Coronary artery (tissue), 2 donors: ENCODE results near the gene ATAD3C.
"Not testable (repeated sequence)": the region's sequence is repeated elsewhere in the genome, so short reads cannot be mapped to it uniquely, and the experiment has no call there.

Experiments
- DNase-seq: peaks from one replicate; pipeline ENCODE4 v3.0.0-alpha.2; 2017; ENCODE audit warnings: low spot score
- H3K27ac ChIP-seq, 2 donors: fragments of 200-600 bp; sonication (generic); one replicate each; pipeline ENCODE4 v1.5.1; 2016 to 2019
- H3K4me3 ChIP-seq: fragments of 200-600 bp; sonication (generic); 2 replicates; pipeline ENCODE4 v1.5.1; 2016; ENCODE audit warnings: mild to moderate bottlenecking, moderate library complexity
- TF ChIP-seq, protein P1 (sequence below): fragments of 200-600 bp; sonication (generic); IDR thresholded peaks from one replicate; pipeline ENCODE4 v1.5.1; 2019; ENCODE audit warnings: antibody characterized with exemption

Gene ATAD3C

DNA sequence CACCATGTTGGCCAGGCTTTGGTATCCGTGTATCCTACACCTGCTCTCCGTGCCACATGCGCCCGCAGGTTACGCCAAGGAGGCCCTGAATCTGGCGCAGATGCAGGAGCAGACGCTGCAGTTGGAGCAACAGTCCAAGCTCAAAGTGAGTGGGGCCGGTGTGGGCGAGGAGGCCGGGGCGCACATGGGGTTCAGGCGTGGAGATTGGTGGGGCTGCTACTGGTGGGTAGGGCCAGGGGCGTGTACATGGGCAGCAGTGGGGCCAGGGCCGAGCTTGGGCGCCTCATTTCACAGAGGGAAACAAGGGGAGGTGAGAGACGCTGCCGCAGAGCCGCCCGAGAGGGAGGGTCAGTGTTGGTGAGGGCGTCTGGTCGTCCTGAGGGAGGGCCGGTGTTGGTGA lies 27.7 kb downstream of the ATAD3C start:
- no peak overlapping the region for H3K4me3 ChIP-seq
- TF ChIP-seq, protein P1, sequence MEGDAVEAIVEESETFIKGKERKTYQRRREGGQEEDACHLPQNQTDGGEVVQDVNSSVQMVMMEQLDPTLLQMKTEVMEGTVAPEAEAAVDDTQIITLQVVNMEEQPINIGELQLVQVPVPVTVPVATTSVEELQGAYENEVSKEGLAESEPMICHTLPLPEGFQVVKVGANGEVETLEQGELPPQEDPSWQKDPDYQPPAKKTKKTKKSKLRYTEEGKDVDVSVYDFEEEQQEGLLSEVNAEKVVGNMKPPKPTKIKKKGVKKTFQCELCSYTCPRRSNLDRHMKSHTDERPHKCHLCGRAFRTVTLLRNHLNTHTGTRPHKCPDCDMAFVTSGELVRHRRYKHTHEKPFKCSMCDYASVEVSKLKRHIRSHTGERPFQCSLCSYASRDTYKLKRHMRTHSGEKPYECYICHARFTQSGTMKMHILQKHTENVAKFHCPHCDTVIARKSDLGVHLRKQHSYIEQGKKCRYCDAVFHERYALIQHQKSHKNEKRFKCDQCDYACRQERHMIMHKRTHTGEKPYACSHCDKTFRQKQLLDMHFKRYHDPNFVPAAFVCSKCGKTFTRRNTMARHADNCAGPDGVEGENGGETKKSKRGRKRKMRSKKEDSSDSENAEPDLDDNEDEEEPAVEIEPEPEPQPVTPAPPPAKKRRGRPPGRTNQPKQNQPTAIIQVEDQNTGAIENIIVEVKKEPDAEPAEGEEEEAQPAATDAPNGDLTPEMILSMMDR, result no peak
- no peak for DNase-seq
- no peak overlapping the region for H3K27ac ChIP-seq

DNA sequence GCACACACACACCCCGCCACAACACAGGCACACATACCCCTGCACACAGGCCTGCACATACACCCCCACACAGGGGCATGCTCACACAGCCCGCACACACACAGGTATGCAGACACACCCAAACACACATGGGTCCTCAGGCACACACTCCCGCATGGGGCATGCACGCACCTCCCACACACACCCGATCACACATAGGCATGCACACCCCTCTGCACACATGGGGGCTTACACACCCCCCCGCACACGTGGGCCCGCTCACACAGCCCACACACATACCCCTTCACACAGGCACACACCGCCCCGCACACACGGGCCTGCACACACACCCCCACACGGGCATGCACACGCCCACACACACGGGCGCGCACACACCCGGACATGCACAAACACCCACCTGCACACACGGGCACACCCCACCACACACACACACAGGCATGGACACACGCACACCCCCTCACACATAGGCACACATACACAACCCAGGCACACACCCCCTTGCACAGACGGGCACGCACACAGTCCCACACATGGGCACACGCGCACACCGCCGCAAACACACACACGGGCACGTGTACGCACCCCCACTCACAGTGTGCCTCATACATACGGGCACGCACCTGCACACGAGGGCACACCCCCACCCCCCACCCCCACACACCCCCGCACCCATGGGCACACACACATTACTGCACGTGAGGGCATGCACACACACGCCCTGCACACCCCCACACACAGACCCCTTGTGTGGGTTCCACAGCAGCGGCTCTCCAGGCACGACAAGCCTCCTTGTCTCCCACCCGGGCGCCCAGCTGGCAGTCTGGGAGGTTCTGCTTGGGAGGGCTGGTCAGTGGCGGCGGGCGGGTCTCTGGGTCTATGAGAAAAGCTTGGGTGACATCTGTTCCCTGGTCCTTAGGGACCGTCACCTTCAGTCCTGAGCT lies 30.3 kb downstream of the ATAD3C start:
- H3K4me3 ChIP-seq, result no peak overlapping the region
- H3K27ac ChIP-seq, result no peak overlapping the region
- no peak for DNase-seq
- TF ChIP-seq, protein P1, result no peak

DNA sequence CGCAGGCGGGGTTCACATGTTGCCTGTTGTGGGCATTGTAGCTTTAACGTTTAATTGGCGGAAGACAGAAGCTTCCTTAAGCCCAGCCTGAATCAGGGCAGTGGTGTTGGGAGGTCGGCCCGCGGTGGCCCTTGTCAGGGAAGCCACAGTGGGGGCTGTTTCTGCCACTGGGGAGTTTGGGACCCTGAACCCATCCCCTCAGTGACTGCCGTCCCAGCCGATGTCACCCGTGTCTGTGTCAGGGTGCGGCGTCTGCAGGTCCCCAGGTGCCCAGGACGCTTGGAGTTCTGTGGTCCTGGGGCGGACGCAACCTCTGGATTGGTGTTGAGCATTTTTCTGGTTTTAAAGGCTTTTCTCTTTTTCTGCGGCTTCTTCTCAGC lies 31.0 kb downstream of the ATAD3C start:
- DNase-seq, H3K4me3 ChIP-seq, H3K27ac ChIP-seq: not testable (repeated sequence)

DNA sequence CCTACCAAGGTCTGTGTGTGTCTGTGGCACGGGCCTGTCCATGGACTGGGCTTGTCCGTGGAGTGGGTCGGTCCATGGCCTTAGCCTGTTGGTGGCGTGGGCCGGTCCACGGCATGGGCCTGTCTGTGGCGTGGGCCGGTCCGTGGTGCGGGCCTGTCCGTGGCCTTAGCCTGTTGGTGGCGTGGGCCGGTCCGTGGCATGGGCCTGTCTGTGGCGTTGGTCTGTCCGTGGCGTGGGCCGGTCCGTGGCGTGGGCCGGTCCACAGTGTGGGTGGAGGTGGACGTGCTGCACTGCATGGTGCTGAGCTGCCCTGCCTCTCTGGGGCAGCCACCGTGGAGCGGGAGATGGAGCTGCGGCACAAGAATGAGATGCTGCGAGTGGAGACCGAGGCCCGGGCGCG lies 32.3 kb downstream of the ATAD3C start:
- not testable (repeated sequence) for H3K4me3 ChIP-seq, DNase-seq, H3K27ac ChIP-seq

DNA sequence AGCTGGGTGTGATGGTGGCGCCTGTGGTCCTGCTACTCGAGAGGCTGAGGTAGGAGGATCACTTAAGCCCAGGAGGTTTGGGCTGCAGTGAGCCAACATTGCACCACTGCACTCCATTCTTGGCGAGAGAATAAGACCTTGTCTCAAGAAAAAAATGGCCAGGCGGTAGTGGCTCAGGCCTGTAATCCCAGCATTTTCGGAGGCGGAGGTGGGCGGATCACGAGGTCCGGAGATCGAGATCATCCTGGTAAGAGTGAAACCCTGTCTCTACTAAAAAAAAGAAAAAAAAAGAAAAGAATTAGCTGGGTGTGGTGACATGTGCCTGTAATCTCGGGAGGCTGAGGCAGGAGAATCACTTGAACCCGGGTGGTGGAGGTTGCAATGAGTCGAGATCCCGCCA lies 33.4 kb downstream of the ATAD3C start:
- TF ChIP-seq, protein P1, result no peak

DNA sequence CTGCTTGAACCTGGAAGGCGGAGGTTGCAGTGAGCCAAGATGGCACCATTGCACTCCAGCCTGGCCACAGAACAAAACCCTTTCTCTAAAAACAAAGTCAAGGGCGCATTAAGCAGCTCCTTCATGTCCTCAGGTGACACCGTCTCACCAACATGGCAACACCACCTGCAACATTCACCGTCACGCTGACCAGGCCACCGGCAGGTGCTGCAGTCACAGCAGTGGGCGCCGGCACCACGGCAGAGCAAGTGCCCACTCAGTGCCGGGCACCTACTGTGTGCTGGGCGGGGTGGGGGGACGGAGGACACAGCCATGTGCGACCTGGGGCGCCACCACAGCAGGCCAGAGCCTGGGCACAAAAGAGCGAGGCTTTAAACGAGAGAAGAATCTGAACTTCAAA lies 34.2 kb downstream of the ATAD3C start:
- TF ChIP-seq, protein P1, result no peak
- H3K4me3 ChIP-seq, result no peak overlapping the region
- H3K27ac ChIP-seq, result no peak overlapping the region
- DNase-seq, result no peak

More for the DNA sequence above, 33.4 kb downstream of the ATAD3C start:
- Histone ChIP-seq H3K27ac (no peak overlapping the region), H3K4me3 (no peak overlapping the region)
- DNase-seq, result no peak

DNA sequence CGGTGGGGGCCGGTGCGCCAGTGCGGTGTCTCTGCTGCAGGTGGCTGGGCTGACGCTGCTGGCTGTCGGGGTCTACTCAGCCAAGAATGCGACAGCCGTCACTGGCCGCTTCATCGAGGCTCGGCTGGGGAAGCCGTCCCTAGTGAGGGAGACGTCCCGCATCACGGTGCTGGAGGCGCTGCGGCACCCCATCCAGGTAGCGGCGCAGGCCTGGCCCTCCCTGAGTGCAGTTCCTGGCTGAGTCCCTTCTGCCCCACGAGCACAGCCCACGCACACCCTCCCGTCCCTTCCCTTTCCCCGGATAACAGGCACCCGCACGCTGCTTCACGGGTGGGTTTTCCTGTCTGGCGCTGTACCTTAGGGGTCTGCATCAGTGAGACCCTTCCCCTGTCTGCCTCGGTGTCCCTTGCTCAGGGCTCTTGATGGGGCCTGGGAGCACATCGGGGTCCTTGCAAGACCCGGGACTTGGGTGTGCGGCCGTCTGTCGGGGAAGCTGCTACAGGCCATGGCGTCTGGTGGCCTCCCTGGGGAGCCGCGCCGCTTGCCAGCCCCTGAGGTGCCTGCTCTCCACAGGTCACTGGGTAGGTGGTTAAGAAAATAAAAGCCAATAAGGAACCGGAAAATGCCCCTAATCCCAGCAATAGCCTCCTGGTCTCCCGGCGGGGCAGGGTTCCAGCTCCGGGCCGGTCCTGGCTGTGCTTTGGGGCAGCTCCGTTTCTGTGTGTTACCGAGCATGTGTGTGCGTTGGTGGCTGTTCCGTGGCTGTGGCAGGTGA lies 35.7 kb downstream of the ATAD3C start:
- H3K4me3 ChIP-seq, H3K27ac ChIP-seq: not testable (repeated sequence)

DNA sequence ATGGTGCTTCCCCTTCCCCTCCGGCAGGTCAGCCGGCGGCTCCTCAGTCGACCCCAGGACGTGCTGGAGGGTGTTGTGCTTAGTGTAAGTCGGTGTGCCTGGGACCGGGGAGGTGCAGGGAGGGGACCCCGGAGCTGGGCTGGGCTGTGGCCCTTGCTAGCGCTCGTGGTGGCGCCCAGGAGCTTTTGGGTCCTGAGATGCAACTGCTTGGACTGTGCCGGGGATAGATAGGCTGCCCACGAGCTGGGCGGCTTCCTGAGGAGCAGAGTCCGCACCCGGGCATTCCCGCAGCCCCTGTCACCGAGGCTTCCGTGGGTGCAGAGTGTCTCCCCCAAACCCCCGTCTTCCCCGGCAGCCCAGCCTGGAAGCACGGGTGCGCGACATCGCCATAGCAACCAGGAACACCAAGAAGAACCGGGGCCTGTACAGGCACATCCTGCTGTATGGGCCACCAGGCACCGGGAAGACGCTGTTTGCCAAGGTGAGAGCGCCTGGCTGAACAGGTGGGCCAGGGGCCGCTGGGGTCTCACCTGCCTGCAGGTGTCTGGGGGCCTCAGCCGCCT lies 36.3 kb downstream of the ATAD3C start:
- not testable (repeated sequence) for DNase-seq, H3K27ac ChIP-seq, H3K4me3 ChIP-seq

More for the DNA sequence above, 35.7 kb downstream of the ATAD3C start:
- not testable (repeated sequence) for DNase-seq

DNA sequence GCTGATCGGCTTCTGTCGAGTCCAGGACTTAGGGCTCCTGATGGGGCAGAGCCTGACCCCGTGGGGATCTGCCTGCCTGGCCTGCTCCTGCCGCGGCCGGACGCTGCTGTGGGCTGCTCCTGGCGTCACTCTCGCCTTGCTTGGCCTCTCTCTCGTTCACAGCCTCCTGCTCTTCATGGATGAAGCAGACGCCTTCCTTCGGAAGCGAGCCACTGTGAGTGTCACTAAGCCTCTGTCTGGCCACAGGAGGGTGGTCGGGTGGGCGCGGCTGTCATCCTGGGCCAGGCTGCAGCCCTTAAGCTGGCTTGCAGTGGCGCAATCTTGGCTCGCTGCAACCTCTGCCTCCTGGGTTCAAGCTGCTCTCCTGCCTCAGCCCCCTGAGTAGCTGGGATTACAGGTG lies 38.2 kb downstream of the ATAD3C start:
- DNase-seq, result no peak
- Histone ChIP-seq H3K27ac (no peak overlapping the region), H3K4me3 (no peak overlapping the region)
- TF ChIP-seq, protein P1, result no peak
